Fibroblast of the conjunctiva (primary cell): ENCODE data around the gene AUTS2.

Experiments
- DNase-seq: peaks from one replicate; pipeline ENCODE4 v3.0.0-alpha.2; 2010; ENCODE audit warnings: low read depth

The AUTS2 gene

GRCh38 chr7:69789563-69789962 is 191.3 kb downstream of the AUTS2 start:
- no peak for DNase-seq

- no peak for DNase-seq
Observed at GRCh38 chr7:69790977-69791724, 192.9 kb downstream of the AUTS2 start.

GRCh38 chr7:69791739-69792138 is 193.5 kb downstream of the AUTS2 start:
- DNase-seq: no peak

GRCh38 chr7:69795932-69796331 is 197.7 kb downstream of the AUTS2 start:
- DNase-seq: no peak

GRCh38 chr7:69796416-69796815 is 198.1 kb downstream of the AUTS2 start:
- DNase-seq: no peak

GRCh38 chr7:69799048-69799697 is 200.9 kb downstream of the AUTS2 start:
- DNase-seq: no peak

GRCh38 chr7:69799990-69800389 is 201.7 kb downstream of the AUTS2 start:
- DNase-seq: no peak

GRCh38 chr7:69800495-69800894 is 202.2 kb downstream of the AUTS2 start:
- DNase-seq: no peak

GRCh38 chr7:69801729-69802682 is 203.7 kb downstream of the AUTS2 start:
- DNase-seq: no peak

- no peak for DNase-seq
Observed at GRCh38 chr7:69803699-69804516, 205.6 kb downstream of the AUTS2 start.

GRCh38 chr7:69804962-69805361 is 206.7 kb downstream of the AUTS2 start:
- DNase-seq: no peak

- DNase-seq: no peak
Observed at GRCh38 chr7:69808391-69808790, 210.1 kb downstream of the AUTS2 start.

GRCh38 chr7:69811476-69812308 is 213.4 kb downstream of the AUTS2 start:
- DNase-seq: no peak

- DNase-seq: no peak
Observed at GRCh38 chr7:69812756-69813155, 214.5 kb downstream of the AUTS2 start.

- no peak for DNase-seq
Observed at GRCh38 chr7:69813637-69814240, 215.5 kb downstream of the AUTS2 start.

GRCh38 chr7:69814421-69814962 is 216.2 kb downstream of the AUTS2 start:
- DNase-seq: peak; percentile 55

- no peak for DNase-seq
Observed at GRCh38 chr7:69816501-69816900, 218.2 kb downstream of the AUTS2 start.

- peak; percentile 76 for DNase-seq
Observed at GRCh38 chr7:69817121-69817520, 218.8 kb downstream of the AUTS2 start.

GRCh38 chr7:69817841-69818635 is 219.8 kb downstream of the AUTS2 start:
- DNase-seq: no peak
